GM19395 (cell line): ENCODE measurements around the gene IL1RAPL1.

Experiments
- ATAC-seq: cut with Tn5 transposase; IDR thresholded peaks from one replicate; pipeline ENCODE4 v1.9.1; 2021; ENCODE audit warnings: mild to moderate bottlenecking, moderate library complexity; ENCODE audit not compliant: unreplicated experiment

IL1RAPL1 gene

GRCh38 chrX:28960063-28960462 is 372.8 kb downstream of the IL1RAPL1 start:
- no peak for ATAC-seq

GRCh38 chrX:28966331-28966730 is 379.1 kb downstream of the IL1RAPL1 start:
- ATAC-seq, result no peak

GRCh38 chrX:28969126-28969525 is 381.9 kb downstream of the IL1RAPL1 start:
- no peak for ATAC-seq

DNA sequence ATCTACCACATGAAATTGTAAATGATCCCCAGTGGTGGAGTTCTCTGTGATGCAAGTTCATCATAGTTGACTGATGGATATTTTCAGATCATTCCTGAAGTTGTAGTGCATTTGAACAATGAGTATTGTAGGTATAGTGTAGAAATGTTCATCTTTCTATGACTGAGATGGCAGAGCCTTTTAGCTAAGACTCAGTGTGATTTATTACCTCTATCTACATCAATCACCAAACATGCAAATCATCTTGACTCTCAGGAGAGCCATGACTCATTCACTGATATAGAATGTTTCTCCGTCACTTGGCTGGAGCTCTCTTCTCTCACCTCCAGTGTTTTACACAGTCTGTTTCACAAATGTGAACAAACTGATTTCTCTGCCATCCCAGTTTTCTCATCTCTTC is 392.6 kb downstream of the IL1RAPL1 start:
- no peak for ATAC-seq

DNA sequence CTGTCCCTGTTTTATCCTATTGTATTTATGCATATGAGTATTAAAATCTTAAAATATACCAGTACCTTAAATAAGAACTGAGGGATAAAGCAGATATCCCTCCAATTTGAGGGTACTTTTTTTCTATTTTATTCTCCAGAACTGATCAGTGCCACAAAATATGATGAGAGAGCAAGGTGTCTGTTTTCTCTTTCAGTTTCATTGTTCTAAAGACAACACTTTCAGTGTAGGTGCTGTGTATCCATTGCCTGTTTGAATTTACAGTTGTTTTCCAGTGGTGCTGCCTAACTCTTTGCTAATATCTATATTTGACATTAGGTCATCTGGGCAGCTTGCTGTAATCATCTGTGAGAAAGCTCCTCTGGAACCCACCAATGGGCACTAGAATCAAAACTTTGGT is 394.7 kb downstream of the IL1RAPL1 start:
- peak; percentile 77 for ATAC-seq

DNA sequence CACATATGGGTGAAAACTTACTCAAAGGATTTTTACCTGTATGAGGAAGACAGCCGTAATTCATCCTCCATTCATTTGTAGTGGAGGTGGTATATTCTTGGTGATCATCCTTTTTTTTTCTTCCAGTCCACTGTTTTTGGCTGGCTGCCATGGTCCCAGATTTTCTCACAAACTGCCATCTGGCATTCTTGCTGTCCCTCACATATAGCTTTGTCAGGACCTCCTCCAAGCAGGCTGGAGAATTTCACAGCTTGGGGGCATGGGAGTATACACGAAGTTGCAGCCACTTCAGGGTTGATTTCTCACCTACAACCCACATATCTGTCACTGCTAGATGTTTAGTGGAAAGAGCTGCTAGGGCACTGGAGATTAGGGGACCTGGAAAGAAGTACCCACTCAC is 401.0 kb downstream of the IL1RAPL1 start:
- ATAC-seq, result no peak

DNA sequence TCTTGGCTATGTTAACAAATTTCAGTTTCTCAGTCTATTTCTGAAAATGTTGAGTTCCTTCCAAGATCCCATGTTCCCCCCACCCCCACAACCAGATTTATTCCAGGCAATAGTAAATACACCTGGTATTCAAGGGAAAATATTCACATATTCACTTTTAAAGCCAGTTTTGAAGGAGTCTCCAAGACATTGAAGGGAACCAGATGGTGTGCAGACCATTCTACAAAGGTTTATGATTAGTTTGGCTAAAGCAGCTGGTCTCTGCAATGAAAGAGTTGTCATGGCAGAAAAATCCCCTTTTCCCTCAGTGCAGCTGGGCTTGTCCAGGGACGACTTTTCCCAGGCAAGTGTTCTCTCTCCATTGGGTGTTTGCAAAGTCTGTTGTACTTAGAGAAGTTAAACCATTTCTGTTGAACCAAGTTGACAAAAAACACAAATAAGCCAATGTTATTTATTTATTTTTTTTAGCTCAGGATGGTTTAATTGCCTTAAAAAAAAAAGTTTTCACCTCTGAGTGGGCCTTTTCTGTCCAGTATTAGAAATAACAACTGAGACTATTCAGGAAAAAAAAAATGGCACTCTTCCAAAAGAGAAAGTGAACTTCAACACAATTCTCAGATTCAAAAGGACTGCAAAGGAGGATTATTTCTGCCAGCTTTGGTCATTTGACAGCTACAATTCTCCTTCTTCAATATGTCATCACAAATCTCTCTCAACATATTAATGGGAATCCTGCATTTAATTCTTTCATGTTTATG is 410.6 kb downstream of the IL1RAPL1 start:
- no peak for ATAC-seq

DNA sequence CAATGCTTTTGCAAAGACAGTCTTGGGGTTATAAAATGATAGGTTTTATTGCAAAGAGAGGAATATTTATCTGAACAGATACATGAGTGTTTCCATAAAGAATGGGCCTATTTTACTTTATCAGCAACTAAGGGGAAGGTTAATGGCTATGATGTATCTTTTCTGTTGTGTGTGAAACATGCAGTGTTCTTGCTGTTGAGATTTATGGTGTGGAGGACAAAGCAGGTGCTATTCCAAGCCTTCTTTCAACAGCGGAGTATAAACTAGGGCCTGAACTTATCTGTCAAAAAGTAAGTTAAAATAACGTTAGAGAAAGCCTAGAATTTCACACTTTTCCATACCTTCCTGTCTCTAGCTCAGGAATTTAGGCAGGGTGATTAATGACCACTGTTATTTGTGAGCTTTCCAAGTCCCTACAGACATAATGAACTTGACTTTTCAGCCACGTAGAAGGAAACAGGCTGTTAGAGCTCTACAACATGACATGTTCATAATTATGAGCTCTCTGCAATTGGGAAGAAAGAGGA is 411.4 kb downstream of the IL1RAPL1 start:
- no peak for ATAC-seq

DNA sequence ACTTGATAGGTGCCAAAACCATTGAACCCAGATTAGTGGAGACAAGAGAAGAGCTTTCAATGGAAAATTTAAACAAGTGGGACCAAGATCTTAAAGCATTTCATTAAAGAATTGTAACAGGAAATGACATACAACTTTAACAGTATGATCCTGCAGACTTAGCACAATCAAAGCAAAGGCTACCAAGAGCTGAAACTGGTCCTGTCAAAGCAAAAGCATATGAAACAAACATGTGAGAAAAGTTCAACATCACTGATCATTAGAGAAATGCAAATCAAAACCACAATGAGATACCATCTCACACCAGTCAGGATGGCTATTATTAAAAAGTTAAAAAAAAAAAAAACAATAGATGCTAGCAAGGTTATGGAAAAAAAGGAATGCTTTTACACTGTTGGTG is 425.6 kb downstream of the IL1RAPL1 start:
- ATAC-seq, result no peak

- ATAC-seq, result no peak
These were observed 436.0 kb downstream of the IL1RAPL1 start for GRCh38 chrX:29023207-29023606.

DNA sequence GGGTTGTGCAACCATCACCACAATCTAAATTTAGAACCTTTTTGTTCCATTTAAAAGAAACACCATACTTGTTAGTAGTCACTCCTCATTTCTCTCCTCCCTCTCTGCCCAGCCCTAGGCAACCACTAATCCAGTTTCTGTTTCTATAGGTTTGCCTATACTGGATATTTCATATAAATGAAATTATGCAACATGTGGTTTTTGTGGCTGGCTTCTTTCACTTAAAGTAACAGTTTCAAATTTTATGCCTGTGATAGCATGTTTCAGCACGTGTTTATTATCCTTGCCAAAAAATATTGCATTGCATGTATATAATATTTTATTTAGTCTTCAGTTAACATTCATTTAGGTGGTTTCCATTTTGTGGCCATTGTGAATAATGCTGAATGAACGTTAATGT is 437.6 kb downstream of the IL1RAPL1 start:
- no peak for ATAC-seq

DNA sequence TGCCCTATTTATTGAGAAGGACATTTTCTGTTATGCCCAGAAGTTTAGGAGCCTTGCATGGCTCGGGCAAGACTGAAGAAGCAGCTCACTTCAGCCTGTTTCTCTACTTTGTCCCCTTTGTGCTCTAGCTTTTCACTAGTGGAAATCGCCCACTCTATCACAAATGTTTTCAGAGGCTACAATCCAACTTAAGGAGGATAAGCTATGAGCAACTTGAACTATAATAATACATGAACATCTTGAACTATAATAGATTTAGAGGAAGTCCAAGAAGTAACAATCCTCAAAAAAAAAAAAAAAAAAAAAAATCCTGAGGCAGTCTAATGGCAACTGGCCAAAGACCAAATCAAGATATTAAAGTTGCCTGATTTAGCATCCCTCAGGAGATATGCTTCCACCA is 452.3 kb downstream of the IL1RAPL1 start:
- no peak for ATAC-seq

GRCh38 chrX:29040160-29040559 is 452.9 kb downstream of the IL1RAPL1 start:
- ATAC-seq, result no peak

- no peak for ATAC-seq
These were observed 455.1 kb downstream of the IL1RAPL1 start for GRCh38 chrX:29042341-29042740.

DNA sequence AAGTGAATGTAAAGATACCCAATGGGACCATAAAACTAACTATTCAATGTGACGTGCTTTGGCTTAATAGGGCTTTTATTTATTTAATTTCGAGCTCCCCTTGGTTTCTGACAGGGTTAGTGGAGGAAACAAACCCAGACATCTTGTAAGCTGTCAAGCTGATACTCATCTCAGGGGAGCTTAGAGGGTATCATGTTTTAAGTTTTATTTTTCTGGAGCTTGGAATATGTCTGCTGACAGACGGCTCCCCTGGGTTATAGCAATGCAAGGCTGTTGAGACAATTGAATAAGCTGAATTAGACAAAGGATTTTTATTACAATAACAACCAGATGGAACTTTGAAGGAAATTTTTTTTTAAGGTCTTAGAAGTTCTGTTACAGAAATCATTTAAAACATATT is 456.5 kb downstream of the IL1RAPL1 start:
- no peak for ATAC-seq

DNA sequence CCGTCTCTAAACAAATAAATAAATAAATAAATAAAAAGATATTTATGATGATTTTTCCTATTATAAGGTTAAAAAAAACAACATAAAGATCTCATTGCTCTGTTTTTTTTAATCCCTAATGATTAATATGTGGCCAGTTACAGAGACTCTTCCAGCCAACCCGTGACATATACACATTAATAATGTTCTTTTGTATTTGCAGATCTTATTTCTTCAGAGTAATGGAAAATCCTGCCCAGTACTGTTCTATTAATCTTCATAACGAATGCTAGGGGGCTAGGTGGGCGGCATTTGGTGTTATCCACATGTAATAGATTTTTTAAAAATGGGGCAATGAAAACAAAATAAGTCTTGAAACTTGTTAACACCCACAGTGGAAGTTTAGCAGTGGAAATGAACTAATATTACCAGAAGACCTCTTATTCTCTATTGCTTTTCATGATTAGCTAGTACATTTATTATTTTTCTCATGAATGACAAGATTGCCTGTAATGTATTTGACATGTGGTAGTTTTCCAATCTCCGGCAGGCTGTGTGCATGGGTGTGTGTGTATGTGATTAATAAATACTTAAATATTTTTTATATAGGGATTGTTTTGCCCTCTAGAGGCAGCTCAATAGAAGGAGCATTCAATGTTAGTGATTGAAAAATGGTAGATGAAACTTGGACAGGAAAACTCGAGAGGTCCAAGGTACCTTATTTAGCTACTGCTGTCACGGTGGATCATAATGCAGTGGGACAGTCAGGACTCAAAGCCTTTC is 457.4 kb downstream of the IL1RAPL1 start:
- ATAC-seq, result no peak

DNA sequence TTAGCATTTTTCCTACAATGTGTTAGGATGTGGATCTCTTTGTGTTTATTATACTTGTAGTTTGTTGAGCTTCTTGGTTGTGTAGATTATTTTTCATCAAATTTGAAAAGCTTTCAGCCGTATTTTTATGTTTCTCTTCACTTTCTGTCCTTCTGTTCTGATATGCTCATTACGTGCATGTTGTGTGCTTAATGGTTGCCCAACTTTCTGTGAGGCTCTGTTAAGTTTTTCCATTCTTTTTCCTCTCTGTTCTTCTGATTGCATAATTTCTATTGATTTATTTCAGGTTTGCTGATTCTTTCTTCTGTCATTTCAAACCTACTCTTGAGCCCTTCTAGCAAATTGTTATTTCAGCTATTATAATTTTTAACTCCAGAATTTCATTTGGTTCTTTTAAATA is 478.2 kb downstream of the IL1RAPL1 start:
- ATAC-seq, result no peak

GRCh38 chrX:29066516-29066915 is 479.3 kb downstream of the IL1RAPL1 start:
- no peak for ATAC-seq

DNA sequence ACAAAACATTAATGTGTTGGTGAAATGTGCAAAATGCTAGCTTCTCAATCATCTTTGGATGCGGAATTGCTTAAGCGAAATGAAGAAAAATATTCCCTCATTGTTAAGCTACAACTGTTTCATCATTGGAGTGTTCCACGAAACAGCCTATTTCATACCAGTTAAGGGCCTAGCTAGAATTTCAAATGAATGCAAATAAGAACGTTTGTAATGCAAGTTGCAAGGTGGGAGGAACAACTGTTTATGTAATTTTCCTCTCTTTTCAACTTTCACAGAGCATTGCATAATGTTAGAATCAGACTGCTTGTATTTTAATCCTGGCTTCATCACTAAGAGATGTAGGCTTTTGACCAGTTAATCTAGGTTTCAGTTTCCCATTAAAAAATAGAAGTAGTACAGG is 480.1 kb downstream of the IL1RAPL1 start:
- no peak for ATAC-seq

DNA sequence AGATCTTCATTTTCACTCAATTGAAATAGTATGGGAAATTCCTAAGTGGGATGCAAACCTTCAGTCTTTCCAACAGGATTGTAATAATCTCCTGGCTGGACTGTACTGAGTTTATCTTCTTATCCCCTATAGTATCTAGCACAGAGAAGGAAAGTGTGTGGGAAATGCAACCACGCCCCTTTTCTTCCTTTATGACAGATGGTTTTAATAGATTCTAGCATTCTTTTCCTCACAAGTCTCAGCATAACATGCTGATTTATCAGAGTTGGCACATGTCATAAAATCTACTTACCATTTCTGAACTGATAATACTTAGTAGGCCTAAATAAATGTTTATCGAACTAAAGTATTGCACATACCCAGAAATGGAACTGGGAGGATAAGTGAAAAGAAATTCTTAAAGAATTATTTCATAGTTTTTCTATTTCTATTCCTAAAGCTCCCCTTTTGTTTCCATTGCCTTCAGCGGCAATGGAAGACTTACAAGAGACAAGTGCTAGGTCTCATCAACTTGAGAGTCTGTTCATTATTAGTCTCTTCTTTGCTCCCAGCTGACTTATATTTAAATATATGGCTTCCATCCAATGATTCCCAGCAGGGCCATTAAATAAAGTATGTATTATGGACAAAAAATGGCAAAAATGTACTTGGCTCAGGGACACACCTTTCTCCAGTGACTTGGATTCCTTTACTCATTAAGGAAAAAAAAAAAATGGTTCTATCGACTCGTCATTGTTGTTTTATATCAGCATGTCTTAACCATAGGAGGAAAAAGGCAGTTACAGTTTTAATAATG is 484.5 kb downstream of the IL1RAPL1 start:
- ATAC-seq, result no peak

DNA sequence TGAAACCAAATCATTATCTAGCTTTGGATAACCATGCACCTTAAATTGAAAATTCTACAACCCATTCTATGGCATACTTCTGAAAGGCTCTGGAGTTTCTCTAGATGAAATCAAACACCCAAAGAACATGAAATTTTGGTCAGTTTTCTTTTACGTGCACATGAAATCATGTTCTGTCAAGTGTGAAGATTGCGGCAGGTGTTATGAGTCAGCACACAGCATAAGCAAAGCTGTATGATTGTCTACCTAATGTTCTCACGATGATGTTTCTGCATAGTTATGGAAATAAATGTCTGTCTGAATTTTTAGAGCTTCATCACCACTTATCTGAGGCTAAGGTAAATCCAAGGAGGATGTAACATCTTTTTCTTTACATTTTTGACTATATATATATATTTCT is 495.3 kb downstream of the IL1RAPL1 start:
- no peak for ATAC-seq
